IPS-15b (cell line): ENCODE data around the gene GDNF.
"Not testable (repeated sequence)": the region's sequence is repeated elsewhere in the genome, so short reads cannot be mapped to it uniquely, and the experiment has no call there.

ENCODE experiments used
- H3K27me3 ChIP-seq: one replicate; pipeline ENCODE4 v1.6.1; 2013; ENCODE audit warnings: low read length; ENCODE audit not compliant: control insufficient read depth, insufficient read depth
- H3K36me3 ChIP-seq: one replicate; pipeline ENCODE4 v1.6.1; 2013; ENCODE audit warnings: low read length; ENCODE audit not compliant: control insufficient read depth, insufficient read depth
- H3K4me1 ChIP-seq: one replicate; pipeline ENCODE4 v1.6.1; 2013; ENCODE audit warnings: mild to moderate bottlenecking, low read length; ENCODE audit not compliant: control insufficient read depth, insufficient read depth
- H3K4me3 ChIP-seq: one replicate; pipeline ENCODE4 v1.5.1; 2013; ENCODE audit warnings: low read depth, low read length
- H3K9ac ChIP-seq: one replicate; pipeline ENCODE4 v1.6.1; 2013; ENCODE audit warnings: low read depth, mild to moderate bottlenecking, low read length
- H3K9me3 ChIP-seq: one replicate; pipeline ENCODE4 v1.6.1; 2013; ENCODE audit warnings: mild to moderate bottlenecking, low read length; ENCODE audit not compliant: control insufficient read depth, insufficient read depth

Gene GDNF

GRCh38 chr5:37795292-37795691 is 44.5 kb downstream of the GDNF start:
- H3K9me3 ChIP-seq, H3K36me3 ChIP-seq, H3K27me3 ChIP-seq: not testable (repeated sequence)

GRCh38 chr5:37792975-37793631 is 46.7 kb downstream of the GDNF start:
- Histone ChIP-seq H3K4me1 (no peaks in the 10 kb centered on the region), H3K9ac (no peak overlapping the region), H3K9me3 (no peaks in the 10 kb centered on the region), H3K4me3 (no peak overlapping the region), H3K27me3 (no peaks in the 10 kb centered on the region), H3K36me3 (no peaks in the 10 kb centered on the region)

More at GRCh38 chr5:37795292-37795691, 44.5 kb downstream of the GDNF start:
- H3K4me1 ChIP-seq, H3K9ac ChIP-seq, H3K4me3 ChIP-seq: not testable (repeated sequence)

GRCh38 chr5:37791321-37791720 is 48.5 kb downstream of the GDNF start:
- no peaks in the 10 kb centered on the region for H3K9me3 ChIP-seq
- H3K36me3 ChIP-seq = no peaks in the 10 kb centered on the region
- no peak overlapping the region for H3K4me3 ChIP-seq
- peaks cover 6% of the 10 kb centered on the region for H3K4me1 ChIP-seq
- no peak overlapping the region for H3K9ac ChIP-seq
- H3K27me3 ChIP-seq = no peaks in the 10 kb centered on the region

DNA sequence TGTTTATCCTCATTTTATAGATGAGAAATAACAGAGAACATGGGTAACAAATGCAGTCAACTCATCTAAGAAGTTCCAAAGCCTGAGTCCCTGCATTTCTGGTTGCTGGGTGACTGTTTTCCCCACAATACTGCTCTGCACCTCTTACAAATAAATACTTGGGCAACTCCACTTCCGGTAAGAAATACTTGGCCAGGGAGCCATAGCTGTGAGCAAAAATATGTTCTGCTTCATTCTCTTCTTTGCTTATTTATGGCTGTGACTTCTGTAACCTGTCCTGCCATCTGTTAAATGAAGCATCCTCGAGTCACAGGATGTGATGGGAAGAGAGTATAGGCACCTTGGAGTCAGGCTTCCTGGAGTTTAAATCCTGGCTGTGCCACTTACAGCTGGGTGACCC is 49.9 kb downstream of the GDNF start:
- H3K27me3 ChIP-seq = no peaks in the 10 kb centered on the region
- no peak overlapping the region for H3K4me3 ChIP-seq
- H3K9ac ChIP-seq = no peak overlapping the region
- H3K9me3 ChIP-seq = no peaks in the 10 kb centered on the region
- no peaks in the 10 kb centered on the region for H3K36me3 ChIP-seq
- peaks cover 9% of the 10 kb centered on the region for H3K4me1 ChIP-seq

- H3K4me1 ChIP-seq = peaks cover 9% of the 10 kb centered on the region
- no peak overlapping the region for H3K4me3 ChIP-seq
- H3K9ac ChIP-seq = no peak overlapping the region
- no peaks in the 10 kb centered on the region for H3K9me3 ChIP-seq
- H3K36me3 ChIP-seq = no peaks in the 10 kb centered on the region
- no peaks in the 10 kb centered on the region for H3K27me3 ChIP-seq
These were observed 52.1 kb downstream of the GDNF start for GRCh38 chr5:37787742-37788141.

GRCh38 chr5:37786862-37787519 is 52.9 kb downstream of the GDNF start:
- Histone ChIP-seq H3K27me3 (no peaks in the 10 kb centered on the region), H3K9ac (no peak overlapping the region), H3K9me3 (no peaks in the 10 kb centered on the region), H3K36me3 (no peaks in the 10 kb centered on the region), H3K4me1 (peaks cover 9% of the 10 kb centered on the region), H3K4me3 (no peak overlapping the region)

- Histone ChIP-seq H3K4me1 (peaks cover 9% of the 10 kb centered on the region), H3K9me3 (no peaks in the 10 kb centered on the region), H3K9ac (no peak overlapping the region), H3K4me3 (no peak overlapping the region), H3K27me3 (no peaks in the 10 kb centered on the region), H3K36me3 (no peaks in the 10 kb centered on the region)
These were observed 53.4 kb downstream of the GDNF start for GRCh38 chr5:37786416-37786815.

DNA sequence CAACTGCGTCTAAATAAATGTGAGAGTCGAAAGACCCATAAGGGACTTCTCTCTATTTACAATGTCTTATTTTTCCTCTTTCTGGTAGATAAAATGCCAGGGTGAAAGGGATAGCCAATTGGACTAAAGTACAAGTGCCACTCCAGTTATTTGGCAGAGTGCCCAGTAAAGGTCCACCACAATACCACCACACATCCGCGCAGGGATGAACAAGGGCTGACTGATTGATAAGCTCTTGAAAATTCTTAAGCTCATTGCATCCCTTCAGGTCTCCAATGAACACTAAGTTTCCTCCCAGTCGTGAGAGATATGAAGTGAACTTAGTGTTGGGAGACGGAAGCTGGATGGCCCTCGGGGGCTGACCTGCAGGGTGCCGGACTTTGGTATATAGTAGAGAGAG is 58.4 kb downstream of the GDNF start:
- H3K36me3 ChIP-seq, H3K4me3 ChIP-seq, H3K9ac ChIP-seq, H3K4me1 ChIP-seq, H3K27me3 ChIP-seq, H3K9me3 ChIP-seq: not testable (repeated sequence)

- no peaks in the 10 kb centered on the region for H3K4me1 ChIP-seq
- no peaks in the 10 kb centered on the region for H3K27me3 ChIP-seq
- no peak overlapping the region for H3K9ac ChIP-seq
- H3K36me3 ChIP-seq = peaks cover 2% of the 10 kb centered on the region
- no peaks in the 10 kb centered on the region for H3K9me3 ChIP-seq
- H3K4me3 ChIP-seq = no peak overlapping the region
These were observed 62.3 kb downstream of the GDNF start for GRCh38 chr5:37777432-37778130.

DNA sequence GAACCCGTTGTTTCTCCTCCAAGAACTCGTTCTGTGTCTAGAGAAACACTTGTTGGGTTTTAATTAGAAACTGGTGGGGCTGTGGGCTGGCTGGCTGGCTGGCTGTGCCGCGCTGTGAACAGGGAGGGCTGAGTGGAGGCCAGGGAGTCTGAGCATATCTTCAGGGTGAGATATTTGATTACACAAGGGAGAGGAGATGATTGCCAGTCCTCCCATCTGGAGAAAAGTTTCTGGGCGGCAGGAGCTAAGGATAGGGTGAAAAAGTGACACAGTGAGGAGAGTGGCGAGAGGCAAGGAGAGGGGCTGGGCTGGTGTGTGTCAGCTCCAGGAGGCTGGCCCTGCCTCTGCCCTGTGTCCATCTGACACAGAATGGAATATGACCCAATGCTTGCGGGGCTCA is 63.0 kb downstream of the GDNF start:
- H3K9me3 ChIP-seq = no peaks in the 10 kb centered on the region
- H3K36me3 ChIP-seq = peaks cover 2% of the 10 kb centered on the region
- no peak overlapping the region for H3K9ac ChIP-seq
- no peak overlapping the region for H3K4me3 ChIP-seq
- H3K27me3 ChIP-seq = no peaks in the 10 kb centered on the region
- no peaks in the 10 kb centered on the region for H3K4me1 ChIP-seq

DNA sequence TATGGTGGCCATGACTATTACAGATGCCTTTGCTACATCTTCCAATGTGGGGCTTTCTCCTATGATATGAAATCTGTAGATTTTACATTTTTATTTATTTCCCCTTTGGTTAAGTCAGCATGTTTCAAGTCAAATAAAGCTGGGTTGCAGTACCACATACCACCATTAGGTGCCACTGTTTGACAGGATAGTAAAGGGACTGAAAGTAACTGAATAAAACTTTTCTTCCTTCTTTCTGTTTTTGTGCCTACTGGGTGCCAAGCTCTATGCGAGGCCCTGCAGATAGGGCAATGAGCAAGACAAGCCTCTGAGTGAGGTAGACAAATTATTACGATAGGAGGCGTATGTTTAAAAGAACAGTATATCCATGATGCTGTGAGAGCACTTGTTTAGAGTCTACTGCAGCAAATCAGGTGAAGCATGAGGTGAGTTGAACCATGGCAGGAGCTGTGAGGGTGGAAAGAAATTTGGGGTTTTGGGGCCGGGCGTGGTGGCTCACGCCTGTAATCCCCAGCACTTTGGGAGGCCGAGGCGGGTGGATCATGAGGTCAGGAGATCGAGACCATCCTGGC is 64.8 kb downstream of the GDNF start:
- Histone ChIP-seq H3K4me3 (no peak overlapping the region), H3K36me3 (peaks cover 2% of the 10 kb centered on the region), H3K9ac (no peak overlapping the region), H3K9me3 (no peaks in the 10 kb centered on the region), H3K27me3 (no peaks in the 10 kb centered on the region), H3K4me1 (no peaks in the 10 kb centered on the region)

GRCh38 chr5:37773809-37774208 is 66.0 kb downstream of the GDNF start:
- Histone ChIP-seq H3K36me3 (peaks cover 2% of the 10 kb centered on the region), H3K4me3 (no peak overlapping the region), H3K27me3 (no peaks in the 10 kb centered on the region), H3K9me3 (no peaks in the 10 kb centered on the region), H3K9ac (no peak overlapping the region), H3K4me1 (no peaks in the 10 kb centered on the region)
